ENCODE data around the gene ITK. TPM values are rescaled to one million over a fixed set of nuclear protein-coding genes. Genes with fewer than 3 reads are reported as not detected.

ITK gene
- total and polyA plus RNA-seq, 4 donors = 0.35 to 1.5 (median 0.43) TPM

- TF ChIP-seq GABPA (IDR thresholded peaks at IDR 0.05 in 1 of 2, conservative IDR thresholded peaks at IDR 0.05 in 1 of 2) = no peak
- no peak for TF ChIP-seq MAX (IDR thresholded peaks at IDR 0.05)
- no peak for TF ChIP-seq ZBTB33 (IDR thresholded peaks at IDR 0.05)
- no peak for TF ChIP-seq REST (IDR thresholded peaks at IDR 0.05)
- no peak for TF ChIP-seq ATF3 (IDR thresholded peaks at IDR 0.05)
- no peak for TF ChIP-seq JUND (IDR thresholded peaks at IDR 0.05)
- Histone ChIP-seq H3K4me1 (ENCODE audit: control insufficient read depth in 4 of 4, insufficient read depth in 4 of 4, low read length in 3 of 4) (no peaks in the 10 kb centered on the region), H3K4me3 (ENCODE audit: low read depth in 1 of 3, low read length in 3 of 3) (no peak overlapping the region), H3K9ac (ENCODE audit: low read depth in 1 of 2, low read length in 2 of 2) (no peak overlapping the region), H3K9me3 (ENCODE audit: control insufficient read depth in 4 of 4, low read length in 3 of 4) (no peaks in the 10 kb centered on the region), H3K36me3 (ENCODE audit: control insufficient read depth in 4 of 4, insufficient read depth in 3 of 4, low read depth in 1 of 4, low read length in 3 of 4) (no peaks in the 10 kb centered on the region), H3K27ac (ENCODE audit: low read depth in 1 of 2, low read length in 2 of 2) (no peak overlapping the region), H3K27me3 (ENCODE audit: control insufficient read depth in 4 of 4, insufficient read depth in 4 of 4, low read length in 3 of 4) (no peaks in the 10 kb centered on the region)
- 54% methylated on average over 5 of the region's 5 CpGs for WGBS
- no peak for DNase-seq (ENCODE audit: low spot score)
Observed at GRCh38 chr5:157187046-157187754, 6.6 kb downstream of the ITK start.

GRCh38 chr5:157188270-157188669 lies 7.6 kb downstream of the ITK start:
- no peak overlapping the region for H3K27ac ChIP-seq (ENCODE audit: low read depth in 1 of 2, low read length in 2 of 2)
- no peaks in the 10 kb centered on the region for H3K9me3 ChIP-seq (ENCODE audit: control insufficient read depth in 4 of 4, low read length in 3 of 4)
- no peak overlapping the region for H3K9ac ChIP-seq (ENCODE audit: low read depth in 1 of 2, low read length in 2 of 2)
- no peak for TF ChIP-seq GABPA (IDR thresholded peaks at IDR 0.05 in 1 of 2, conservative IDR thresholded peaks at IDR 0.05 in 1 of 2)
- TF ChIP-seq JUND (IDR thresholded peaks at IDR 0.05) = no peak
- TF ChIP-seq TAF1 (conservative IDR thresholded peaks at IDR 0.05) = no peak
- TF ChIP-seq RXRA (IDR thresholded peaks at IDR 0.05) = no peak
- no peak for TF ChIP-seq HNF4G (IDR thresholded peaks at IDR 0.05)
- no peak for TF ChIP-seq EGR1 (IDR thresholded peaks at IDR 0.05; ENCODE audit: low read depth in 2 of 2)
- TF ChIP-seq NR2F2 (IDR thresholded peaks at IDR 0.05) = no peak
- TF ChIP-seq HNF4A (conservative IDR thresholded peaks at IDR 0.05) = no peak
- TF ChIP-seq YY1 (IDR thresholded peaks at IDR 0.05) = no peak
- TF ChIP-seq ATF3 (IDR thresholded peaks at IDR 0.05) = no peak
- H3K27me3 ChIP-seq (ENCODE audit: control insufficient read depth in 4 of 4, insufficient read depth in 4 of 4, low read length in 3 of 4) = no peaks in the 10 kb centered on the region
- H3K4me1 ChIP-seq (ENCODE audit: control insufficient read depth in 4 of 4, insufficient read depth in 4 of 4, low read length in 3 of 4) = no peaks in the 10 kb centered on the region
- H3K4me3 ChIP-seq (ENCODE audit: low read depth in 1 of 3, low read length in 3 of 3) = no peak overlapping the region
- no peak for DNase-seq (ENCODE audit: low spot score)
- no peaks in the 10 kb centered on the region for H3K36me3 ChIP-seq (ENCODE audit: control insufficient read depth in 4 of 4, insufficient read depth in 3 of 4, low read depth in 1 of 4, low read length in 3 of 4)
